ENCODE results near the gene RACK1.

DNA sequence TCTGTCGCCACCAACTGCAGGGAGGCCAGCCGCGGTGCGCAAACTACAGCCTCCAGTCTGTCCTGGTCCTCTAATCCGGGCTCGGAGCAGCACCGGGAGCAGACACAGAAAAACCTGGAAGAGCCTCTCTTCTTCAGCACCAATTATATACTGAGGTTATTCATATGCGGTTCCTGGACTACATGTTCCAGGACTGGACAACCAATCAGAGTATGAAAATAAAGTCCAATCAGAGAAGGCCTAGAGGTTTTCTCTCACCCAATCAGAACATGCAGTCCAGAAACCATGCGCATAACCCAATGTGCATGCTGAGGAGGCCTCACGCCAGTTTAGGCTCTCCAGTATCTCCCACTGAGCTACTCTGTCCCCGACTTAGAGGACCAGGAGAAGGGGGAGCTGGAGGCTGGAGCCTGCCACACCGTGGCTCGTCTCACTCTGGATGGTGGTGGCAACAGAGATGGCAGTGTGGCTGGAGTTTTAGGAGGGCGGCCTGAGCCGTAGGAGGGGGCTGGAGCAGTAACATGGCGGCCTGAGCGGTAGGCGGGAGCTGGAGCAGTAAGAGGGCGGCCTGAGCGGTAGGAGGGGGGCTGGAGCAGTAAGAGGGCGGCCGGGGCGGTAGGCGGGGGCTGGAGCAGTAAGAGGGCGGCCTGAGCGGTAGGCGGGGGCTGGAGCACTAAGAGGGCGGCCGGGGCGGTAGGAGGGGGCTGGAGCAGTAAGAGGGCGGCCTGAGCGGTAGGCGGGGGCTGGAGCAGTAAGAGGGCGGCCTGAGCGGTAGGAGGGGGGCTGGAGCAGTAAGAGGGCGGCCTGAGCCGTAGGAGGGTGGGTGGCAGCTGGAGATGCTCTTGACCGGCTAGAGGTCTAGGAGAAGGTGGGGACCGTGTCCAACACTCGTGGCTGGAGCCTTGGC is 37.6 kb upstream of the RACK1 start:
- TF ChIP-seq, protein P1, sequence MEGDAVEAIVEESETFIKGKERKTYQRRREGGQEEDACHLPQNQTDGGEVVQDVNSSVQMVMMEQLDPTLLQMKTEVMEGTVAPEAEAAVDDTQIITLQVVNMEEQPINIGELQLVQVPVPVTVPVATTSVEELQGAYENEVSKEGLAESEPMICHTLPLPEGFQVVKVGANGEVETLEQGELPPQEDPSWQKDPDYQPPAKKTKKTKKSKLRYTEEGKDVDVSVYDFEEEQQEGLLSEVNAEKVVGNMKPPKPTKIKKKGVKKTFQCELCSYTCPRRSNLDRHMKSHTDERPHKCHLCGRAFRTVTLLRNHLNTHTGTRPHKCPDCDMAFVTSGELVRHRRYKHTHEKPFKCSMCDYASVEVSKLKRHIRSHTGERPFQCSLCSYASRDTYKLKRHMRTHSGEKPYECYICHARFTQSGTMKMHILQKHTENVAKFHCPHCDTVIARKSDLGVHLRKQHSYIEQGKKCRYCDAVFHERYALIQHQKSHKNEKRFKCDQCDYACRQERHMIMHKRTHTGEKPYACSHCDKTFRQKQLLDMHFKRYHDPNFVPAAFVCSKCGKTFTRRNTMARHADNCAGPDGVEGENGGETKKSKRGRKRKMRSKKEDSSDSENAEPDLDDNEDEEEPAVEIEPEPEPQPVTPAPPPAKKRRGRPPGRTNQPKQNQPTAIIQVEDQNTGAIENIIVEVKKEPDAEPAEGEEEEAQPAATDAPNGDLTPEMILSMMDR (conservative IDR thresholded peaks at IDR 0.05; ENCODE audit: low read depth in 2 of 2), result no peak; a peak in 1 of 4 replicates
- TF ChIP-seq, protein P2, sequence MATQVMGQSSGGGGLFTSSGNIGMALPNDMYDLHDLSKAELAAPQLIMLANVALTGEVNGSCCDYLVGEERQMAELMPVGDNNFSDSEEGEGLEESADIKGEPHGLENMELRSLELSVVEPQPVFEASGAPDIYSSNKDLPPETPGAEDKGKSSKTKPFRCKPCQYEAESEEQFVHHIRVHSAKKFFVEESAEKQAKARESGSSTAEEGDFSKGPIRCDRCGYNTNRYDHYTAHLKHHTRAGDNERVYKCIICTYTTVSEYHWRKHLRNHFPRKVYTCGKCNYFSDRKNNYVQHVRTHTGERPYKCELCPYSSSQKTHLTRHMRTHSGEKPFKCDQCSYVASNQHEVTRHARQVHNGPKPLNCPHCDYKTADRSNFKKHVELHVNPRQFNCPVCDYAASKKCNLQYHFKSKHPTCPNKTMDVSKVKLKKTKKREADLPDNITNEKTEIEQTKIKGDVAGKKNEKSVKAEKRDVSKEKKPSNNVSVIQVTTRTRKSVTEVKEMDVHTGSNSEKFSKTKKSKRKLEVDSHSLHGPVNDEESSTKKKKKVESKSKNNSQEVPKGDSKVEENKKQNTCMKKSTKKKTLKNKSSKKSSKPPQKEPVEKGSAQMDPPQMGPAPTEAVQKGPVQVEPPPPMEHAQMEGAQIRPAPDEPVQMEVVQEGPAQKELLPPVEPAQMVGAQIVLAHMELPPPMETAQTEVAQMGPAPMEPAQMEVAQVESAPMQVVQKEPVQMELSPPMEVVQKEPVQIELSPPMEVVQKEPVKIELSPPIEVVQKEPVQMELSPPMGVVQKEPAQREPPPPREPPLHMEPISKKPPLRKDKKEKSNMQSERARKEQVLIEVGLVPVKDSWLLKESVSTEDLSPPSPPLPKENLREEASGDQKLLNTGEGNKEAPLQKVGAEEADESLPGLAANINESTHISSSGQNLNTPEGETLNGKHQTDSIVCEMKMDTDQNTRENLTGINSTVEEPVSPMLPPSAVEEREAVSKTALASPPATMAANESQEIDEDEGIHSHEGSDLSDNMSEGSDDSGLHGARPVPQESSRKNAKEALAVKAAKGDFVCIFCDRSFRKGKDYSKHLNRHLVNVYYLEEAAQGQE (IDR thresholded peaks at IDR 0.05; ENCODE audit: unreplicated experiment), result no peak
- no peak for TF ChIP-seq JUNB (IDR thresholded peaks at IDR 0.05; ENCODE audit: unreplicated experiment)
- TF ChIP-seq POLR2AphosphoS5 (IDR thresholded peaks at IDR 0.05; ENCODE audit: low read depth), result peak; percentile 94
- TF ChIP-seq ZNF331 (CRISPR knock-in tag; IDR thresholded peaks at IDR 0.05; ENCODE audit: low read depth), result no peak
- TF ChIP-seq NANOG (IDR thresholded peaks at IDR 0.05; ENCODE audit: borderline replicate concordance), result no peak
- no peak for TF ChIP-seq EZH2 (IDR thresholded peaks at IDR 0.05; ENCODE audit: low read depth, unreplicated experiment)
- no peak for TF ChIP-seq EZH2phosphoT487 (IDR thresholded peaks at IDR 0.05; ENCODE audit: unreplicated experiment)

Measured in GM23338 (cell line).